Measurements from ENCODE around the gene CAMSAP1.

Gene CAMSAP1

GRCh38 chr9:135810806-135811575 is 96.4 kb downstream of the CAMSAP1 start:
- DNase-seq (ENCODE audit: low spot score) = no peak

- DNase-seq (ENCODE audit: low spot score) = peak; percentile 66
Measured at GRCh38 chr9:135809166-135809565, 98.2 kb downstream of the CAMSAP1 start.

- no peak for DNase-seq (ENCODE audit: low spot score)
Measured at GRCh38 chr9:135805422-135806022, 101.8 kb downstream of the CAMSAP1 start.

GRCh38 chr9:135804581-135805421 is 102.5 kb downstream of the CAMSAP1 start:
- peak; percentile 48 for DNase-seq (ENCODE audit: low spot score)

- no peak for DNase-seq (ENCODE audit: low spot score)
Measured at GRCh38 chr9:135803441-135803840, 103.9 kb downstream of the CAMSAP1 start.

- DNase-seq (ENCODE audit: low spot score) = no peak
Measured at GRCh38 chr9:135802876-135803419, 104.4 kb downstream of the CAMSAP1 start.

GRCh38 chr9:135801070-135801469 is 106.3 kb downstream of the CAMSAP1 start:
- no peak for DNase-seq (ENCODE audit: low spot score)

GRCh38 chr9:135799261-135799660 is 108.1 kb downstream of the CAMSAP1 start:
- no peak for DNase-seq (ENCODE audit: low spot score)

- DNase-seq (ENCODE audit: low spot score) = no peak
Measured at GRCh38 chr9:135798263-135798585, 109.1 kb downstream of the CAMSAP1 start.

GRCh38 chr9:135797507-135798262 is 109.7 kb downstream of the CAMSAP1 start:
- peak; percentile 89 for DNase-seq (ENCODE audit: low spot score)

- no peak for DNase-seq (ENCODE audit: low spot score)
Measured at GRCh38 chr9:135796784-135797485, 110.4 kb downstream of the CAMSAP1 start.

- no peak for DNase-seq (ENCODE audit: low spot score)
Measured at GRCh38 chr9:135795391-135795790, 112.0 kb downstream of the CAMSAP1 start.

- DNase-seq (ENCODE audit: low spot score) = no peak
Measured at GRCh38 chr9:135794361-135794885, 112.9 kb downstream of the CAMSAP1 start.

- DNase-seq (ENCODE audit: low spot score) = no peak
Measured at GRCh38 chr9:135794057-135794335, 113.3 kb downstream of the CAMSAP1 start.

- no peak for DNase-seq (ENCODE audit: low spot score)
Measured at GRCh38 chr9:135793221-135794056, 113.9 kb downstream of the CAMSAP1 start.

- DNase-seq (ENCODE audit: low spot score) = no peak
Measured at GRCh38 chr9:135792268-135793128, 114.8 kb downstream of the CAMSAP1 start.

- no peak for DNase-seq (ENCODE audit: low spot score)
Measured at GRCh38 chr9:135791431-135792267, 115.7 kb downstream of the CAMSAP1 start.

- no peak for DNase-seq (ENCODE audit: low spot score)
Measured at GRCh38 chr9:135790850-135791249, 116.5 kb downstream of the CAMSAP1 start.
